HepG2 (cell line): ENCODE data around the gene POLR1G. TPM values are rescaled to one million over a fixed set of nuclear protein-coding genes. Genes with fewer than 3 reads are reported as not detected.

Source experiments
- BCL3 ChIP-seq: sonication (generic); formaldehyde crosslinking; IDR thresholded peaks from 2 replicates; pipeline ENCODE4 v1.5.1; 2020; ENCODE audit warnings: mild to moderate bottlenecking, missing genetic modification reagents, moderate library complexity
- BCL6 ChIP-seq: IDR thresholded peaks from 2 replicates; pipeline ENCODE4 v1.6.1; 2016; ENCODE audit warnings: missing genetic modification reagents, missing compliant biosample characterization
- BCLAF1 ChIP-seq: fragments of 450-650 bp; IDR thresholded peaks from 2 replicates; pipeline ENCODE4 v1.6.1; 2017; ENCODE audit warnings: mild to moderate bottlenecking
- CENPBD1 ChIP-seq: sonication (generic); formaldehyde crosslinking; IDR thresholded peaks from 2 replicates; pipeline ENCODE4 v1.8.0; 2022; ENCODE audit warnings: missing genetic modification reagents, low read depth, mild to moderate bottlenecking, borderline replicate concordance
- PCBP1 ChIP-seq: fragments of 200-400 bp; formaldehyde crosslinking; IDR thresholded peaks from 2 replicates; pipeline ENCODE4 v1.6.1; 2017; ENCODE audit warnings: mild to moderate bottlenecking, low read depth, low read length, borderline replicate concordance
- PITX1 ChIP-seq: sonication (generic); formaldehyde crosslinking; IDR thresholded peaks from 2 replicates; pipeline ENCODE4 v1.5.1; 2020; ENCODE audit warnings: mild to moderate bottlenecking, missing genetic modification reagents
- SP1 ChIP-seq, 2 experiments: fragments of 450-650 bp in 1 of 2; sonication (generic) in 1 of 2; formaldehyde crosslinking in 1 of 2; IDR thresholded peaks; 2 replicates each; pipeline versions ENCODE4 v1.4.0 to v1.6.1; 2016 to 2020; ENCODE audit warnings: missing genetic modification reagents in 1 of 2
- SPEN ChIP-seq: sonication (generic); formaldehyde crosslinking; IDR thresholded peaks from 2 replicates; pipeline ENCODE4 v1.5.1; 2020; ENCODE audit warnings: low read depth, mild to moderate bottlenecking, missing genetic modification reagents
- ZNF205 ChIP-seq: IDR thresholded peaks from 2 replicates; pipeline ENCODE4 v1.6.1; 2018; ENCODE audit warnings: missing biosample characterization, missing genetic modification reagents
- ZNF331 ChIP-seq: sonication (generic); formaldehyde crosslinking; IDR thresholded peaks from 2 replicates; pipeline ENCODE4 v1.4.0; 2020; ENCODE audit warnings: missing genetic modification reagents
- ZNF451 ChIP-seq: sonication (generic); formaldehyde crosslinking; IDR thresholded peaks from 2 replicates; pipeline ENCODE4 v1.5.0; 2020; ENCODE audit warnings: mild to moderate bottlenecking, missing genetic modification reagents
- ZNF468 ChIP-seq: sonication (generic); formaldehyde crosslinking; IDR thresholded peaks from 2 replicates; pipeline ENCODE4 v1.8.0; 2022; ENCODE audit warnings: mild to moderate bottlenecking, moderate library complexity, missing genetic modification reagents
- ZNF776 ChIP-seq: sonication (generic); formaldehyde crosslinking; IDR thresholded peaks from 2 replicates; pipeline ENCODE4 v1.4.0; 2020; ENCODE audit warnings: mild to moderate bottlenecking, missing genetic modification reagents
- polyA plus RNA-seq, 8 experiments: library from polyadenylated mRNA; depleted of rRNA in 3 of 8; stranded (reverse) in 7 of 8; unstranded in 1 of 8; fragments of >200 nt; fragmentation: Illumina TruSeq in 4 of 8; extraction: Trizol in 4 of 8; gene quantifications; 2 replicates each; pipeline versions ENCODE4 v1.2.1 to v1.2.3, GENCODE V29; 2011 to 2016; ENCODE audit warnings: low read depth in 4 of 8, missing spikeins in 1 of 8, mixed read lengths in 1 of 8; ENCODE audit not compliant: insufficient read depth in 1 of 8
- total RNA-seq, 5 experiments: library from RNA; depleted of rRNA; stranded (reverse); fragments of >200 nt; fragmentation: Illumina TruSeq; extraction: Trizol; gene quantifications; 2 replicates each; pipeline ENCODE4 v1.2.3, GENCODE V29; 2016; ENCODE audit warnings: low read depth in 1 of 5
- TF ChIP-seq, protein P1 (sequence below): sonication (generic); formaldehyde crosslinking; IDR thresholded peaks from 2 replicates; pipeline ENCODE4 v1.4.0; 2020; ENCODE audit warnings: missing genetic modification reagents
- TF ChIP-seq, protein P2 (sequence below): sonication (generic); formaldehyde crosslinking; IDR thresholded peaks from 2 replicates; pipeline ENCODE4 v1.5.0; 2020; ENCODE audit warnings: missing genetic modification reagents
- TF ChIP-seq, protein P3 (sequence below): sonication (generic); formaldehyde crosslinking; IDR thresholded peaks from 2 replicates; pipeline ENCODE4 v1.4.0; 2020; ENCODE audit warnings: missing genetic modification reagents
- TF ChIP-seq, protein P4 (sequence below): sonication (generic); formaldehyde crosslinking; IDR thresholded peaks from 2 replicates; pipeline ENCODE4 v1.4.0; 2020; ENCODE audit warnings: mild to moderate bottlenecking, missing genetic modification reagents

POLR1G gene
- total and polyA plus RNA-seq, 2 of the 13 experiments (the other 11 are each of a cell fraction or from before 2014, with no cell fraction given) = 3.5 to 20.8 TPM

DNA sequence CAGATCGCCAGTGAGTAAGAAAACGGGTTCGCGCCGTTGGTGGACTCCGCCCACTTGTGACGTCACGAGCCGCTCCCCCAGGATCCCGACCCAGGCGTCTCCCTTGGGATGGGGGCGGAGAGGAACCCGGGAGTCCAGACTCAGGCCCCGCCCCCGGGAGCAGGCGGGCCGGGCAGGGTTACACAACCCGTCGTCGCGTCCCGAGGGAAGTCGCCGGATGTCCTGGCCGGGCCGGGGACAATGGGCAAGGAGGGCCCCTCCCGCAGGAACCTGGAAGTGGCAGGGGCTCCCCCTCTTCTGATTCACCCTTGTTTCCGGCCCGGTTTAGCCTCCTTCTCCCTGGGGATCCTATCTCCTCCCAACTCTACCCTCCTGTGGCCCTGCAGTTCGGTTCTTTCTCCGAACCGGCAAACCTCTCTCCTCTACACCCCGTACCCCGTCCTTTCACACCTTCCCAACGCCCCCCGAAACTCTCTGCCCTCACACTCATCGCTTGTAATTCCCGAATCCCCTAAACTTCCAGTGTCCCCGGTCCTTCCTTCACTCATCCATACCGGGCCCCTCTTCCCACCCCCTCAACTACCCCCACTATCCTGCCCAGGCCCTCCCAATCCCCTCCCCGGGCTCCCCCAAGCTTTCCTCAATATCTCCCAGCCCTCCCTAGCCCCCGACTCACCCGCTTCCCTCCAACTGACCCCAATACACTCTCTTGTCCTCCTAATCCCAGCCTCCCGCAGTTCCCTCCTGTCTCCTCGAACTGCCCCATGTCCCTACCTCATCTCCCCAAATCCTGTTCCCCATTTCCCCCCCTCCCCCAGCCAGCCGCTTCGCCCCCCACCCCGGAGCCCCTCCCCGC lies 37.2 kb downstream of the POLR1G start (continued):
- TF ChIP-seq BCL3 (CRISPR knock-in tag) (peak; percentile 74), BCLAF1 (no peak), PCBP1 (0 out of 2 replicates have a peak, but pooled peaks have one; percentile 38), ZNF776 (CRISPR knock-in tag) (no peak), ZNF331 (peak; percentile 63; the same call in 1 of the 2 replicates), SPEN (CRISPR knock-in tag) (peak; percentile 64), SP1 (IDR thresholded peaks at IDR 0.05) (no peak), SP1 (CRISPR knock-in tag; IDR thresholded peaks at IDR 0.05) (peak; percentile 75), BCL6 (peak; percentile 70), CENPBD1 (CRISPR knock-in tag) (no peak), ZNF205 (CRISPR knock-in tag) (0 out of 2 replicates have a peak, but pooled peaks have one; percentile 34), PITX1 (CRISPR knock-in tag) (peak; percentile 62; the same call in 1 of the 2 replicates), ZNF468 (CRISPR knock-in tag) (no peak), ZNF451 (CRISPR knock-in tag) (peak; percentile 74; the same call in 1 of the 2 replicates)
- TF ChIP-seq, protein P1, sequence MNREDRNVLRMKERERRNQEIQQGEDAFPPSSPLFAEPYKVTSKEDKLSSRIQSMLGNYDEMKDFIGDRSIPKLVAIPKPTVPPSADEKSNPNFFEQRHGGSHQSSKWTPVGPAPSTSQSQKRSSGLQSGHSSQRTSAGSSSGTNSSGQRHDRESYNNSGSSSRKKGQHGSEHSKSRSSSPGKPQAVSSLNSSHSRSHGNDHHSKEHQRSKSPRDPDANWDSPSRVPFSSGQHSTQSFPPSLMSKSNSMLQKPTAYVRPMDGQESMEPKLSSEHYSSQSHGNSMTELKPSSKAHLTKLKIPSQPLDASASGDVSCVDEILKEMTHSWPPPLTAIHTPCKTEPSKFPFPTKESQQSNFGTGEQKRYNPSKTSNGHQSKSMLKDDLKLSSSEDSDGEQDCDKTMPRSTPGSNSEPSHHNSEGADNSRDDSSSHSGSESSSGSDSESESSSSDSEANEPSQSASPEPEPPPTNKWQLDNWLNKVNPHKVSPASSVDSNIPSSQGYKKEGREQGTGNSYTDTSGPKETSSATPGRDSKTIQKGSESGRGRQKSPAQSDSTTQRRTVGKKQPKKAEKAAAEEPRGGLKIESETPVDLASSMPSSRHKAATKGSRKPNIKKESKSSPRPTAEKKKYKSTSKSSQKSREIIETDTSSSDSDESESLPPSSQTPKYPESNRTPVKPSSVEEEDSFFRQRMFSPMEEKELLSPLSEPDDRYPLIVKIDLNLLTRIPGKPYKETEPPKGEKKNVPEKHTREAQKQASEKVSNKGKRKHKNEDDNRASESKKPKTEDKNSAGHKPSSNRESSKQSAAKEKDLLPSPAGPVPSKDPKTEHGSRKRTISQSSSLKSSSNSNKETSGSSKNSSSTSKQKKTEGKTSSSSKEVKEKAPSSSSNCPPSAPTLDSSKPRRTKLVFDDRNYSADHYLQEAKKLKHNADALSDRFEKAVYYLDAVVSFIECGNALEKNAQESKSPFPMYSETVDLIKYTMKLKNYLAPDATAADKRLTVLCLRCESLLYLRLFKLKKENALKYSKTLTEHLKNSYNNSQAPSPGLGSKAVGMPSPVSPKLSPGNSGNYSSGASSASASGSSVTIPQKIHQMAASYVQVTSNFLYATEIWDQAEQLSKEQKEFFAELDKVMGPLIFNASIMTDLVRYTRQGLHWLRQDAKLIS = no peak
- TF ChIP-seq, protein P2, sequence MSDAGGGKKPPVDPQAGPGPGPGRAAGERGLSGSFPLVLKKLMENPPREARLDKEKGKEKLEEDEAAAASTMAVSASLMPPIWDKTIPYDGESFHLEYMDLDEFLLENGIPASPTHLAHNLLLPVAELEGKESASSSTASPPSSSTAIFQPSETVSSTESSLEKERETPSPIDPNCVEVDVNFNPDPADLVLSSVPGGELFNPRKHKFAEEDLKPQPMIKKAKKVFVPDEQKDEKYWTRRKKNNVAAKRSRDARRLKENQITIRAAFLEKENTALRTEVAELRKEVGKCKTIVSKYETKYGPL = peak; percentile 95
- TF ChIP-seq, protein P3, sequence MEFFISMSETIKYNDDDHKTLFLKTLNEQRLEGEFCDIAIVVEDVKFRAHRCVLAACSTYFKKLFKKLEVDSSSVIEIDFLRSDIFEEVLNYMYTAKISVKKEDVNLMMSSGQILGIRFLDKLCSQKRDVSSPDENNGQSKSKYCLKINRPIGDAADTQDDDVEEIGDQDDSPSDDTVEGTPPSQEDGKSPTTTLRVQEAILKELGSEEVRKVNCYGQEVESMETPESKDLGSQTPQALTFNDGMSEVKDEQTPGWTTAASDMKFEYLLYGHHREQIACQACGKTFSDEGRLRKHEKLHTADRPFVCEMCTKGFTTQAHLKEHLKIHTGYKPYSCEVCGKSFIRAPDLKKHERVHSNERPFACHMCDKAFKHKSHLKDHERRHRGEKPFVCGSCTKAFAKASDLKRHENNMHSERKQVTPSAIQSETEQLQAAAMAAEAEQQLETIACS (CRISPR knock-in tag) = peak; percentile 18; the same call in 1 of the 2 replicates
- TF ChIP-seq, protein P4, sequence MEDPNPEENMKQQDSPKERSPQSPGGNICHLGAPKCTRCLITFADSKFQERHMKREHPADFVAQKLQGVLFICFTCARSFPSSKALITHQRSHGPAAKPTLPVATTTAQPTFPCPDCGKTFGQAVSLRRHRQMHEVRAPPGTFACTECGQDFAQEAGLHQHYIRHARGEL (CRISPR knock-in tag) = no peak
